H9 (cell line): ENCODE results near the gene ZNF814. TPM values are rescaled to one million over a fixed set of nuclear protein-coding genes. Genes with fewer than 3 reads are reported as not detected.
"Not testable (repeated sequence)": the region's sequence is repeated elsewhere in the genome, so short reads cannot be mapped to it uniquely, and the experiment has no call there.

Experiments used
- DNase-seq: peaks from one replicate; pipeline ENCODE4 v3.0.0-alpha.2; 2017
- H2AFZ ChIP-seq: one replicate; pipeline ENCODE4 v1.6.1; 2013; ENCODE audit warnings: mild to moderate bottlenecking, low read length, control low read depth, moderate library complexity
- H2AK5ac ChIP-seq: 2 replicates; pipeline ENCODE4 v1.6.1; 2013; ENCODE audit warnings: low read length, control low read depth, mixed read lengths; ENCODE audit not compliant: insufficient read length
- H2BK120ac ChIP-seq: one replicate; pipeline ENCODE4 v1.6.1; 2013; ENCODE audit warnings: low read depth, mild to moderate bottlenecking, low read length, control low read depth, inconsistent platforms; ENCODE audit not compliant: poor library complexity, severe bottlenecking
- H2BK12ac ChIP-seq: 2 replicates; pipeline ENCODE4 v1.6.1; 2013; ENCODE audit warnings: low read length, control low read depth, mixed read lengths, low read depth; ENCODE audit not compliant: insufficient read length
- H2BK15ac ChIP-seq: 2 replicates; pipeline ENCODE4 v1.6.1; 2013; ENCODE audit warnings: low read depth, low read length, control low read depth
- H2BK20ac ChIP-seq: one replicate; pipeline ENCODE4 v1.6.1; 2013; ENCODE audit warnings: low read depth, mild to moderate bottlenecking, low read length, control low read depth, inconsistent platforms; ENCODE audit not compliant: poor library complexity, severe bottlenecking
- H2BK5ac ChIP-seq: 2 replicates; pipeline ENCODE4 v1.6.1; 2013; ENCODE audit warnings: low read length, control low read depth, mixed read lengths; ENCODE audit not compliant: insufficient read length
- H3K14ac ChIP-seq: 2 replicates; pipeline ENCODE4 v1.6.1; 2013; ENCODE audit warnings: low read length, control low read depth; ENCODE audit not compliant: insufficient read depth
- H3K18ac ChIP-seq: 2 replicates; pipeline ENCODE4 v1.6.1; 2013; ENCODE audit warnings: low read depth, mild to moderate bottlenecking, mixed read lengths, low read length, control low read depth; ENCODE audit not compliant: insufficient read length
- H3K23ac ChIP-seq: 2 replicates; pipeline ENCODE4 v1.6.1; 2013; ENCODE audit warnings: low read length, control low read depth, mixed read lengths, low read depth; ENCODE audit not compliant: insufficient read length
- H3K23me2 ChIP-seq: 2 replicates; pipeline ENCODE4 v1.6.1; 2013; ENCODE audit warnings: low read depth, mild to moderate bottlenecking, mixed read lengths, low read length, control low read depth; ENCODE audit not compliant: insufficient read length, poor library complexity, severe bottlenecking
- H3K27ac ChIP-seq: 2 replicates; pipeline ENCODE4 v1.5.1; 2013; ENCODE audit warnings: low read length, control low read depth, mixed read lengths, low read depth; ENCODE audit not compliant: insufficient read length
- H3K27me3 ChIP-seq: 2 replicates; pipeline ENCODE4 v1.6.1; 2013; ENCODE audit warnings: low read length, control low read depth, inconsistent platforms; ENCODE audit not compliant: insufficient read depth
- H3K4ac ChIP-seq: 2 replicates; pipeline ENCODE4 v1.6.1; 2013; ENCODE audit warnings: low read depth, mild to moderate bottlenecking, control low read depth, inconsistent platforms, low read length, moderate library complexity
- H3K4me1 ChIP-seq: 2 replicates; pipeline ENCODE4 v1.6.1; 2013; ENCODE audit warnings: low read length, control low read depth, inconsistent platforms; ENCODE audit not compliant: insufficient read depth
- H3K4me2 ChIP-seq: 2 replicates; pipeline ENCODE4 v1.6.1; 2013; ENCODE audit warnings: low read length, control low read depth, mixed read lengths; ENCODE audit not compliant: insufficient read length, insufficient read depth
- H3K56ac ChIP-seq: 2 replicates; pipeline ENCODE4 v1.6.1; 2013; ENCODE audit warnings: low read depth, mild to moderate bottlenecking, mixed read lengths, low read length, control low read depth; ENCODE audit not compliant: insufficient read length
- H3K79me1 ChIP-seq: 2 replicates; pipeline ENCODE4 v1.6.1; 2013; ENCODE audit warnings: low read depth, mild to moderate bottlenecking, moderate library complexity, low read length, control low read depth, inconsistent platforms; ENCODE audit not compliant: insufficient read depth, poor library complexity, severe bottlenecking
- H3K79me2 ChIP-seq: 2 replicates; pipeline ENCODE4 v1.6.1; 2013; ENCODE audit warnings: low read length, control low read depth, inconsistent platforms; ENCODE audit not compliant: insufficient read depth
- H3K9ac ChIP-seq: 2 replicates; pipeline ENCODE4 v1.6.1; 2013; ENCODE audit warnings: low read length, control low read depth, mixed read lengths; ENCODE audit not compliant: insufficient read length; ENCODE audit errors: extremely low read depth
- H3K9me3 ChIP-seq: one replicate; pipeline ENCODE4 v1.6.1; 2013; ENCODE audit warnings: low read depth, low read length, inconsistent platforms; ENCODE audit not compliant: control insufficient read depth
- H3T11ph ChIP-seq: one replicate; pipeline ENCODE4 v1.6.1; 2013; ENCODE audit warnings: mild to moderate bottlenecking, low read length, control low read depth, inconsistent platforms
- H4K20me1 ChIP-seq: one replicate; pipeline ENCODE4 v1.6.1; 2013; ENCODE audit not compliant: control insufficient read depth, insufficient read length, insufficient read depth
- H4K5ac ChIP-seq: 2 replicates; pipeline ENCODE4 v1.6.1; 2013; ENCODE audit warnings: low read depth, mild to moderate bottlenecking, mixed read lengths, low read length, control low read depth; ENCODE audit not compliant: insufficient read length
- H4K8ac ChIP-seq: replicated peaks from 2 replicates; pipeline ENCODE4 v1.6.1; 2013; ENCODE audit warnings: low read length, control low read depth, mixed read lengths, low read depth; ENCODE audit not compliant: insufficient read length
- H4K91ac ChIP-seq: 2 replicates; pipeline ENCODE4 v1.6.1; 2013; ENCODE audit warnings: low read depth, mild to moderate bottlenecking, moderate library complexity, mixed read lengths, low read length, control low read depth; ENCODE audit not compliant: insufficient read length
- H3K27ac Mint-ChIP-seq, 3 experiments: 2 replicates in 2 of 3; 3 replicates in 1 of 3; pipeline ENCODE4 v1.8.0; 2020 to 2021; ENCODE audit warnings: mixed read lengths in 3 of 3, mild to moderate bottlenecking in 1 of 3, moderate library complexity in 1 of 3
- H3K27me3 Mint-ChIP-seq: 2 replicates; pipeline ENCODE4 v1.8.0; 2021; ENCODE audit warnings: low read depth, mild to moderate bottlenecking, moderate library complexity, mixed read lengths
- H3K36me3 Mint-ChIP-seq, 3 experiments: 2 replicates in 2 of 3; 3 replicates in 1 of 3; pipeline ENCODE4 v1.8.0; 2020 to 2021; ENCODE audit warnings: low read depth in 3 of 3, mixed read lengths in 3 of 3; ENCODE audit not compliant: insufficient read depth in 1 of 3
- H3K4me1 Mint-ChIP-seq, 2 experiments: 2 replicates each; pipeline ENCODE4 v1.8.0; 2020; ENCODE audit warnings: mixed read lengths in 2 of 2
- H3K4me3 Mint-ChIP-seq, 2 experiments: 2 replicates in 1 of 2; 3 replicates in 1 of 2; pipeline ENCODE4 v1.8.0; 2020 to 2021; ENCODE audit warnings: mild to moderate bottlenecking in 2 of 2, mixed read lengths in 2 of 2, moderate library complexity in 1 of 2
- H3K9me3 Mint-ChIP-seq, 2 experiments: 2 replicates in 1 of 2; 3 replicates in 1 of 2; pipeline ENCODE4 v1.8.0; 2020; ENCODE audit warnings: mild to moderate bottlenecking in 2 of 2, mixed read lengths in 2 of 2, moderate library complexity in 1 of 2
- WGBS: extraction: QIAGEN DNeasy Blood & Tissue Kit; methylation state at CpG from one replicate; pipeline ENCODE4 v1.1.7; 2013; ENCODE audit warnings: missing lambda C conversion rate, low lambda C conversion rate, mixed read lengths; ENCODE audit not compliant: insufficient read length; ENCODE audit errors: extremely low coverage; 5-methylcytosine and 5-hydroxymethylcytosine counted together
- total RNA-seq: library from RNA; stranded (reverse); gene quantifications from 2 replicates; pipeline ENCODE4 v1.2.1, GENCODE V29; 2021

Gene ZNF814
- total RNA-seq, 1 experiment from 2014 or later, result 103 TPM

DNA sequence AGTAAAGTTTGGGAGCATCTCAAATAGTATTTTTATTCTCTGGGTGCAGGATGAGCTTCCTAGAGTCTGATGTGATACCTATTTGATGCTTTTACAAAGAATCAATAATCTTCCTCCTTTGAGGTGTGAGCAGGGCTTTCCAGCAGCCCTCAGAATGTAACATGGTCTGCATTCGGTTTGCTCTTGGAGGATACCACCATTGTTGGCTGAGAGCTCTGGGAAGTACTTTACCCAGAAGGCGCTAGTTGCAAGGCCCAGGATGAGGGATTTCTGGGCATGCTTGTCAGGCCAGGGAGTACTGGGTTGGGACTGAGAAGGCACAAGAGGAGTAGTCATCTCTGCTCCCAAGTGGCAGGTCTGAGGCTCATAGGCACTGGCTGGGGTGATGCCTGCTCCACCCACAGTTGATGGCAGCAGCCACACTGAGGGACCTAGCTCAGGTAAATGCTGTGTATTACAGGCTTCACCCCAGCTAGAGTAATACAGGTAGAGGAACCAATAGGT lies 39.6 kb downstream of the ZNF814 start:
- H3T11ph ChIP-seq, H3K56ac ChIP-seq, H4K91ac ChIP-seq, H2BK20ac ChIP-seq, H3K9me3 Mint-ChIP-seq, H3K23ac ChIP-seq, H3K14ac ChIP-seq, H3K23me2 ChIP-seq, H3K9me3 ChIP-seq, H3K4me1 ChIP-seq, H3K4ac ChIP-seq, H4K8ac ChIP-seq, H4K20me1 ChIP-seq, H3K79me1 ChIP-seq, H2BK120ac ChIP-seq, H3K9ac ChIP-seq, H2AK5ac ChIP-seq, H2AFZ ChIP-seq, H2BK5ac ChIP-seq, H3K27me3 Mint-ChIP-seq, H3K27me3 ChIP-seq, H3K18ac ChIP-seq, H2BK12ac ChIP-seq, H4K5ac ChIP-seq, H3K79me2 ChIP-seq, H3K27ac ChIP-seq, H2BK15ac ChIP-seq: not testable (repeated sequence)
- peak overlapping the region; percentile 80 for H3K4me2 ChIP-seq
- Mint-ChIP-seq H3K27ac (peak overlapping the region; percentile 95; a peak in 6 of 7 replicates), H3K4me1 (peaks cover 18 to 21% of the 10 kb centered on the region in 2 experiments), H3K4me3 (peak overlapping the region; percentile 83 to 94), H3K36me3 (peaks cover 28 to 38% (median 35%) of the 10 kb centered on the region in 3 experiments)
- no CpG with 5 or more reads among the region's 2 CpGs for WGBS
- peak; percentile 60 for DNase-seq

DNA sequence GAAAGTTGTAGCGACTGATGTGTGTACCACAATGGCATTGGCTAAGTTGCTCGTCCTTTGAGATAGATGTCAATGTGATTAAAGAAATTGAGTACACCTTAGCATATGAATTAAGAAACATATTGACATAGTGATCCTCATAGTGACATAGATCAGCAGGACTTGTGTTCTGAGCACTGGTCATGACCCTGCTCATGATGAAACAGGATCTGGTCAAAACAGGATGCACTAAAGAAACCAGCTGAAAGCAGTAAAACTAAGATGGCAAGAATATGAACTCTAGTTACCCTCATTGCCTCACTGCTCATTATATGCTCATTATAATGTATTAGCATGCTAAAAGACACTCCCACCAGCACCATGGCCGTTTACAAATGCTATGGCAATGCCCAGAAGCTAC lies 41.7 kb downstream of the ZNF814 start:
- not testable (repeated sequence) for H3K27ac ChIP-seq, H2BK15ac ChIP-seq, H3K4me1 ChIP-seq, H3K23me2 ChIP-seq, H2AK5ac ChIP-seq, H3K79me1 ChIP-seq, H4K20me1 ChIP-seq, H3K79me2 ChIP-seq, H3K56ac ChIP-seq, H2AFZ ChIP-seq, H3K23ac ChIP-seq, H2BK120ac ChIP-seq, H2BK20ac ChIP-seq, H3K9me3 ChIP-seq, H3K4ac ChIP-seq, H3K27ac Mint-ChIP-seq, H3T11ph ChIP-seq, H3K4me2 ChIP-seq, H2BK12ac ChIP-seq, H4K5ac ChIP-seq, H3K9me3 Mint-ChIP-seq, H3K14ac ChIP-seq, H4K8ac ChIP-seq, H3K9ac ChIP-seq, H3K18ac ChIP-seq, H2BK5ac ChIP-seq, H4K91ac ChIP-seq, DNase-seq, H3K27me3 Mint-ChIP-seq, H3K4me3 Mint-ChIP-seq, H3K27me3 ChIP-seq
- peaks cover 18 to 21% of the 10 kb centered on the region in 2 experiments for H3K4me1 Mint-ChIP-seq
- peaks cover 31 to 38% (median 31%) of the 10 kb centered on the region in 3 experiments for H3K36me3 Mint-ChIP-seq
- no CpG with 5 or more reads among the region's 3 CpGs for WGBS
